GM21576 (cell line): ENCODE data around the gene GRSF1.
"Not testable (repeated sequence)": the region's sequence is repeated elsewhere in the genome, so short reads cannot be mapped to it uniquely, and the experiment has no call there.

Source experiments
- ATAC-seq: cut with Tn5 transposase; IDR thresholded peaks from one replicate; pipeline ENCODE4 v1.9.1; 2021; ENCODE audit warnings: mild to moderate bottlenecking, moderate library complexity; ENCODE audit not compliant: unreplicated experiment

Gene GRSF1

GRCh38 chr4:70838204-70838603 lies 1.5 kb downstream of the GRSF1 start:
- no peak for ATAC-seq

GRCh38 chr4:70836081-70836480 lies 3.6 kb downstream of the GRSF1 start:
- no peak for ATAC-seq

GRCh38 chr4:70833675-70834074 lies 6.0 kb downstream of the GRSF1 start:
- no peak for ATAC-seq

GRCh38 chr4:70831293-70831692 lies 8.4 kb downstream of the GRSF1 start:
- ATAC-seq, result no peak

- no peak for ATAC-seq
These were observed 9.6 kb downstream of the GRSF1 start for GRCh38 chr4:70830054-70830453.

GRCh38 chr4:70829492-70829891 lies 10.2 kb downstream of the GRSF1 start:
- no peak for ATAC-seq

- no peak for ATAC-seq
These were observed 10.7 kb downstream of the GRSF1 start for GRCh38 chr4:70829015-70829414.

GRCh38 chr4:70818921-70819320 lies 20.8 kb downstream of the GRSF1 start:
- ATAC-seq, result no peak

- ATAC-seq, result peak; percentile 57
These were observed 21.4 kb downstream of the GRSF1 start for GRCh38 chr4:70818173-70818855.

GRCh38 chr4:70816894-70817293 lies 22.8 kb downstream of the GRSF1 start:
- ATAC-seq, result no peak

GRCh38 chr4:70815370-70815769 lies 24.3 kb downstream of the GRSF1 start:
- no peak for ATAC-seq

GRCh38 chr4:70808151-70808550 lies 31.5 kb downstream of the GRSF1 start:
- ATAC-seq, result no peak

GRCh38 chr4:70802928-70803580 lies 36.6 kb downstream of the GRSF1 start:
- no peak for ATAC-seq

GRCh38 chr4:70801265-70801809 lies 38.4 kb downstream of the GRSF1 start:
- peak; percentile 71 for ATAC-seq

GRCh38 chr4:70793626-70794025 lies 46.1 kb downstream of the GRSF1 start:
- no peak for ATAC-seq

GRCh38 chr4:70788733-70789132 lies 51.0 kb downstream of the GRSF1 start:
- no peak for ATAC-seq

GRCh38 chr4:70787496-70787895 lies 52.2 kb downstream of the GRSF1 start:
- no peak for ATAC-seq

- ATAC-seq, result no peak
These were observed 56.6 kb downstream of the GRSF1 start for GRCh38 chr4:70783096-70783495.

GRCh38 chr4:70778888-70779422 lies 60.7 kb downstream of the GRSF1 start:
- no peak for ATAC-seq

- no peak for ATAC-seq
These were observed 66.6 kb downstream of the GRSF1 start for GRCh38 chr4:70772929-70773555.

GRCh38 chr4:70769396-70769795 lies 70.3 kb downstream of the GRSF1 start:
- not testable (repeated sequence) for ATAC-seq
